ENCODE measurements around the gene GOLT1A. TPM values are rescaled to one million over a fixed set of nuclear protein-coding genes. Genes with fewer than 3 reads are reported as not detected.

GOLT1A gene
- total and polyA plus RNA-seq, 10 of the 15 experiments (the other 5 are each of a cell fraction or from before 2014, with no cell fraction given): 0.09 to 0.46 TPM; not detected in 8

DNA sequence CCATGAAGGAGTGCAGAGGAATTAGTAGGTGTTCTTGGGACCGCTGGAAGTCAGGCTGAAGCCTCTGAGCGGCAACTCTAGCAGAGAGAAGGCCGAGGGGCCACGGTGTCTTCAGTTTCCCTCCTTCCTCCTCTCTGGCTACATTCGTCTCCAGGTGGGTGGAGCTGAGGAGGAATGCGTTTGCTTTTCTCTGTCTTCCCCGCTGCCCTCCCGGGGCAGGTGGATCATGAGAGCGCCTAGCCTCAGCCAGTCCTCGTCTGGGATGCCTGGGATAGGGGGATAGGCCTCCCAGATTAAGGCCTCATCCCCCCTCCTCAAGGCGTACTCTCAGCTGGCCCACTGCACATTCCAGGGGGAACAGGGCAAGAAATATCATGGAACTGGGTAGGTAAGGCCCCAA, 7.5 kb upstream of the GOLT1A start (continued):
- TF ChIP-seq SMAD1 (IDR thresholded peaks at IDR 0.05; ENCODE audit: low read depth, partially characterized antibody) (no peak), ZNF217 (IDR thresholded peaks at IDR 0.05) (no peak), NR2C1 (IDR thresholded peaks at IDR 0.05) (no peak), SMAD5 (IDR thresholded peaks at IDR 0.05; ENCODE audit: low read depth) (no peak), SMC3 (IDR thresholded peaks at IDR 0.05; ENCODE audit: borderline replicate concordance, low read length) (no peak), BHLHE40 (IDR thresholded peaks at IDR 0.05; ENCODE audit: borderline replicate concordance in 1 of 2, low read depth in 2 of 2, low read length in 1 of 2) (no peak)
- TF ChIP-seq, protein P1, sequence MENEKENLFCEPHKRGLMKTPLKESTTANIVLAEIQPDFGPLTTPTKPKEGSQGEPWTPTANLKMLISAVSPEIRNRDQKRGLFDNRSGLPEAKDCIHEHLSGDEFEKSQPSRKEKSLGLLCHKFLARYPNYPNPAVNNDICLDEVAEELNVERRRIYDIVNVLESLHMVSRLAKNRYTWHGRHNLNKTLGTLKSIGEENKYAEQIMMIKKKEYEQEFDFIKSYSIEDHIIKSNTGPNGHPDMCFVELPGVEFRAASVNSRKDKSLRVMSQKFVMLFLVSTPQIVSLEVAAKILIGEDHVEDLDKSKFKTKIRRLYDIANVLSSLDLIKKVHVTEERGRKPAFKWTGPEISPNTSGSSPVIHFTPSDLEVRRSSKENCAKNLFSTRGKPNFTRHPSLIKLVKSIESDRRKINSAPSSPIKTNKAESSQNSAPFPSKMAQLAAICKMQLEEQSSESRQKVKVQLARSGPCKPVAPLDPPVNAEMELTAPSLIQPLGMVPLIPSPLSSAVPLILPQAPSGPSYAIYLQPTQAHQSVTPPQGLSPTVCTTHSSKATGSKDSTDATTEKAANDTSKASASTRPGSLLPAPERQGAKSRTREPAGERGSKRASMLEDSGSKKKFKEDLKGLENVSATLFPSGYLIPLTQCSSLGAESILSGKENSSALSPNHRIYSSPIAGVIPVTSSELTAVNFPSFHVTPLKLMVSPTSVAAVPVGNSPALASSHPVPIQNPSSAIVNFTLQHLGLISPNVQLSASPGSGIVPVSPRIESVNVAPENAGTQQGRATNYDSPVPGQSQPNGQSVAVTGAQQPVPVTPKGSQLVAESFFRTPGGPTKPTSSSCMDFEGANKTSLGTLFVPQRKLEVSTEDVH (IDR thresholded peaks at IDR 0.05; ENCODE audit: low read depth, partially characterized antibody): no peak

DNA sequence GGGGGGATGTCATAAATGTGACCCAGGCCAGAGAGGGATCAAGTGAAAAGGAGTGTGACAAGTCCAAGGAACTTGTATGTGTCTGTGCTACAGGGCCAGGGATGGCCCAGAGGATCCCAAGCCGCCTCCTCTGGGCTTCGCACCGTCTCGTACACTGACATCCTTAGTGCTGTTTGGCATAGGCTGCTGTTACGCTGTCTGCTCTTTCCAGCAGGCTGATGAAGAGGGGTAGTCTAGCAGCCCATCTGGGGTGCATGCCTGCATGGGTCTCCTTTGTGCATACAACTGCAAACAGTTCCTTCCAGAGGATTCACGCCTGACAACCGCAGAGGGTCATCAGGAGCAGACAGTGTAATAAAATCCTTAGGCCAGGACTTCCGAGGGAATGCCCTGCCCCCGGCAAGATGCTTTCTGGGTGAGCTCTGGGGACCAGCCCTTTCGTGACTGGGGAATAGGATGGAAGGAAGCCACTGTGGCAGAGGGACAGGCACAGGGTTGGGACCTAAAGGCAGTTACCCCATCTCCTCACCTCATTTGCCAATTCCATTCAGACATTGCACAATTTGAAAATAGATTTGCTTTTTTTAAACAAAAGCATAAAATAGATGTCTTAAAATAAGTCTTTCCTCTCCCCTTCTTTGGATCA, 6.3 kb upstream of the GOLT1A start:
- no peaks in the 10 kb centered on the region for H3K4me1 ChIP-seq (ENCODE audit: control insufficient read depth, insufficient read depth, low read length)
- no TSS peak for BruUV-seq (replicated peaks)
- H3K27me3 ChIP-seq (replicated peaks in 1 of 2; ENCODE audit: control insufficient read depth in 2 of 2, insufficient read depth in 2 of 2, low read length in 1 of 2): peaks cover 0 to 4% of the 10 kb centered on the region in 2 experiments
- ChIA-PET CTCF (no interaction called here), SMC1A (ENCODE audit: uncharacterized antibody, unreplicated experiment) (no interaction called here), POLR2A (no interaction called here), RAD21 (ENCODE audit: unreplicated experiment) (no interaction called here)
- no peaks in the 10 kb centered on the region for H4K20me1 ChIP-seq (ENCODE audit: control insufficient read depth, insufficient read depth)
- intact Hi-C loops (cut with micrococcal nuclease; ENCODE audit: unreplicated experiment): no loop called here
- H3K9ac ChIP-seq (ENCODE audit: control insufficient read depth, insufficient read depth, low read length): no peak overlapping the region
- no peaks in the 10 kb centered on the region for H3K36me3 ChIP-seq (ENCODE audit: control insufficient read depth in 2 of 2, insufficient read depth in 2 of 2, low read length in 1 of 2)
- no peak for ATAC-seq
- H3K9me3 ChIP-seq (replicated peaks; ENCODE audit: control insufficient read depth, insufficient read depth, low read length): no peaks in the 10 kb centered on the region
- WGBS (ENCODE audit: insufficient coverage, insufficient replicate concordance, low lambda C conversion rate, missing lambda C conversion rate): 36% methylated on average over 10 of the region's 10 CpGs
- H3K4me2 ChIP-seq (ENCODE audit: control insufficient read depth, insufficient read depth): no peak overlapping the region
- no peak overlapping the region for H3K27ac ChIP-seq (ENCODE audit: control insufficient read depth, insufficient read depth)
- no peak for DNase-seq (ENCODE audit: low read depth, low spot score)
- H3K79me2 ChIP-seq (ENCODE audit: control insufficient read depth, insufficient read depth, low read length): no peaks in the 10 kb centered on the region
- no peak overlapping the region for H3K4me3 ChIP-seq
- in situ Hi-C loops (cut with MboI): no loop called here
- no peak overlapping the region for H2AFZ ChIP-seq (ENCODE audit: control insufficient read depth, low read depth, low read length)
- no peak for FAIRE-seq
- TF ChIP-seq, protein P2, sequence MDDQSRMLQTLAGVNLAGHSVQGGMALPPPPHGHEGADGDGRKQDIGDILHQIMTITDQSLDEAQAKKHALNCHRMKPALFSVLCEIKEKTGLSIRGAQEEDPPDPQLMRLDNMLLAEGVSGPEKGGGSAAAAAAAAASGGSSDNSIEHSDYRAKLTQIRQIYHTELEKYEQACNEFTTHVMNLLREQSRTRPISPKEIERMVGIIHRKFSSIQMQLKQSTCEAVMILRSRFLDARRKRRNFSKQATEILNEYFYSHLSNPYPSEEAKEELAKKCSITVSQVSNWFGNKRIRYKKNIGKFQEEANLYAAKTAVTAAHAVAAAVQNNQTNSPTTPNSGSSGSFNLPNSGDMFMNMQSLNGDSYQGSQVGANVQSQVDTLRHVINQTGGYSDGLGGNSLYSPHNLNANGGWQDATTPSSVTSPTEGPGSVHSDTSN (IDR thresholded peaks at IDR 0.05; ENCODE audit: insufficient replicate concordance, low read depth, low read length): no peak
- no peak for TF ChIP-seq SPI1 (IDR thresholded peaks at IDR 0.05; ENCODE audit: borderline replicate concordance, insufficient read depth, low read depth, low read length)
- TF ChIP-seq, protein P3, sequence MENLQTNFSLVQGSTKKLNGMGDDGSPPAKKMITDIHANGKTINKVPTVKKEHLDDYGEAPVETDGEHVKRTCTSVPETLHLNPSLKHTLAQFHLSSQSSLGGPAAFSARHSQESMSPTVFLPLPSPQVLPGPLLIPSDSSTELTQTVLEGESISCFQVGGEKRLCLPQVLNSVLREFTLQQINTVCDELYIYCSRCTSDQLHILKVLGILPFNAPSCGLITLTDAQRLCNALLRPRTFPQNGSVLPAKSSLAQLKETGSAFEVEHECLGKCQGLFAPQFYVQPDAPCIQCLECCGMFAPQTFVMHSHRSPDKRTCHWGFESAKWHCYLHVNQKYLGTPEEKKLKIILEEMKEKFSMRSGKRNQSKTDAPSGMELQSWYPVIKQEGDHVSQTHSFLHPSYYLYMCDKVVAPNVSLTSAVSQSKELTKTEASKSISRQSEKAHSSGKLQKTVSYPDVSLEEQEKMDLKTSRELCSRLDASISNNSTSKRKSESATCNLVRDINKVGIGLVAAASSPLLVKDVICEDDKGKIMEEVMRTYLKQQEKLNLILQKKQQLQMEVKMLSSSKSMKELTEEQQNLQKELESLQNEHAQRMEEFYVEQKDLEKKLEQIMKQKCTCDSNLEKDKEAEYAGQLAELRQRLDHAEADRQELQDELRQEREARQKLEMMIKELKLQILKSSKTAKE (IDR thresholded peaks at IDR 0.05; ENCODE audit: low read depth, poor library complexity, severe bottlenecking): no peak
- TF ChIP-seq, protein P4, sequence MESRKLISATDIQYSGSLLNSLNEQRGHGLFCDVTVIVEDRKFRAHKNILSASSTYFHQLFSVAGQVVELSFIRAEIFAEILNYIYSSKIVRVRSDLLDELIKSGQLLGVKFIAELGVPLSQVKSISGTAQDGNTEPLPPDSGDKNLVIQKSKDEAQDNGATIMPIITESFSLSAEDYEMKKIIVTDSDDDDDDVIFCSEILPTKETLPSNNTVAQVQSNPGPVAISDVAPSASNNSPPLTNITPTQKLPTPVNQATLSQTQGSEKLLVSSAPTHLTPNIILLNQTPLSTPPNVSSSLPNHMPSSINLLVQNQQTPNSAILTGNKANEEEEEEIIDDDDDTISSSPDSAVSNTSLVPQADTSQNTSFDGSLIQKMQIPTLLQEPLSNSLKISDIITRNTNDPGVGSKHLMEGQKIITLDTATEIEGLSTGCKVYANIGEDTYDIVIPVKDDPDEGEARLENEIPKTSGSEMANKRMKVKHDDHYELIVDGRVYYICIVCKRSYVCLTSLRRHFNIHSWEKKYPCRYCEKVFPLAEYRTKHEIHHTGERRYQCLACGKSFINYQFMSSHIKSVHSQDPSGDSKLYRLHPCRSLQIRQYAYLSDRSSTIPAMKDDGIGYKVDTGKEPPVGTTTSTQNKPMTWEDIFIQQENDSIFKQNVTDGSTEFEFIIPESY (IDR thresholded peaks at IDR 0.05): no peak
- TF ChIP-seq BCL11A (IDR thresholded peaks at IDR 0.05; ENCODE audit: low read depth, low read length): no peak
- no peak for TF ChIP-seq BRCA1 (IDR thresholded peaks at IDR 0.05; ENCODE audit: low read depth, low read length)
